ENCODE measurements around the gene TIE1. TPM values are rescaled to one million over a fixed set of nuclear protein-coding genes. Genes with fewer than 3 reads are reported as not detected.

TIE1 gene
- total RNA-seq, 1 donor from 2014 or later = 6.5 TPM

- Histone ChIP-seq H3K4me3 (ENCODE audit: low read depth, low read length) (no peak overlapping the region), H3K27me3 (ENCODE audit: control insufficient read depth, insufficient read depth, low read length) (no peaks in the 10 kb centered on the region), H3K36me3 (ENCODE audit: control insufficient read depth, insufficient read depth, low read length) (no peaks in the 10 kb centered on the region)
- no peak for TF ChIP-seq CTCF (IDR thresholded peaks at IDR 0.05; ENCODE audit: insufficient read depth, low read length, poor library complexity, severe bottlenecking)
- DNase-seq (ENCODE audit: low read depth) = no peak
These were observed 71.4 kb downstream of the TIE1 start for GRCh38 chr1:43372172-43372571.

Other genes starting within 250 kb of the TIE1 start
- gene EBNA1BP2, start 128.7 kb upstream of the TIE1 start, total RNA-seq = 89.3 and 119 TPM in 2 replicates
- gene CFAP57, start 128.7 kb upstream of the TIE1 start, total RNA-seq = 0.34 and 4.8 TPM in 2 replicates
- gene TMEM125, start 31.0 kb upstream of the TIE1 start, total RNA-seq = 15.7 and 16.2 TPM in 2 replicates
- gene C1orf210, start 15.4 kb upstream of the TIE1 start, total RNA-seq = 4.8 and 6.6 TPM in 2 replicates
- gene MPL, start 36.8 kb downstream of the TIE1 start, total RNA-seq = not detected in 2 replicates
- gene CDC20, start 58.0 kb downstream of the TIE1 start, total RNA-seq = 16.2 and 22.3 TPM in 2 replicates
- 93.8 and 99.7 TPM in 2 replicates for gene ELOVL1, start 67.0 kb downstream of the TIE1 start, total RNA-seq
- gene MED8, start 88.8 kb downstream of the TIE1 start, total RNA-seq = 44.5 and 48.7 TPM in 2 replicates
- gene SZT2, start 88.9 kb downstream of the TIE1 start, total RNA-seq = 17.0 and 20.3 TPM in 2 replicates
- 133 and 167 TPM in 2 replicates for gene HYI, start 152.9 kb downstream of the TIE1 start, total RNA-seq
- 297 and 346 TPM in 2 replicates for gene PTPRF, start 229.9 kb downstream of the TIE1 start, total RNA-seq

Measured in kidney epithelial cell (primary cell).